Stimulated activated CD8-positive, alpha-beta memory T cell treated with anti-CD3 and anti-CD28 coated beads, Interleukin-12 subunit alpha, Interleukin-12 subunit beta, amount 100 ng/mL, for 1 hour (primary cell): ENCODE measurements around the gene HEATR5A.
"Not testable (repeated sequence)": the region's sequence is repeated elsewhere in the genome, so short reads cannot be mapped to it uniquely, and the experiment has no call there.

ENCODE experiments used
- DNase-seq: peaks from one replicate; pipeline ENCODE4 v3.0.0-alpha.2; 2020; ENCODE audit warnings: low read depth

The HEATR5A gene

DNA sequence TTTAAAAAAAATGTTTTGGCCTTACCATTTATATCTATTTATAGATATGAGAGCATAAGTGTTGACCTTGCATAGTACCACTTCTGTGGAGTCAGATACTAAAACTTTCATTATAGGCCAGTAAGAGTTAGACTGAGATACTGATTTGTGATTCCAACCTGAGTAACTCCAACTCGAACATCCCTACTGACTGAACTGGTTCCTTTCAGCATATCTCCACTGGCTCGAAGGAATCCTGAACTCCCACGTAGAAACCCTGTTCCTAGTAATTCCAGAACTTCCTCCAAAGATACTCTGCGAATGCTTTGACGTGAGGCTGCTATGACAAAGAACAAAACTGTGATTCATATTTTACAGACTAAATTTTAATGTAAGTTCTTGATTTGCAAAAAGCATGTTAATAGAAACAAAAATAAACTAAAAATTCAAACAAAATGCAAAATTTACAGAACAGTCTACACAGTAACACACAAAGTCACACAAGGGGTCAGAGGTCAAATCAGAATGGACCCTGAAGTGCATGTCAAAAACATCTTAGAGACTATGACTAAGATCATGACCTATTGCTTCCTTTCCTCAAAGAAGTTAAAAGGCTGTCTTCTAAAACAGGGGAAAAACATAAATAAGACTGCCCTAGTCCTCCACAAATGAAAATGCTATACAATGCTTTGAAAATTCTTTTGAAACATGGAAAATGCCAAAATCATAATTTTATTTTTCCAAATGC lies 31.5 kb downstream of the HEATR5A start:
- DNase-seq = no peak

DNA sequence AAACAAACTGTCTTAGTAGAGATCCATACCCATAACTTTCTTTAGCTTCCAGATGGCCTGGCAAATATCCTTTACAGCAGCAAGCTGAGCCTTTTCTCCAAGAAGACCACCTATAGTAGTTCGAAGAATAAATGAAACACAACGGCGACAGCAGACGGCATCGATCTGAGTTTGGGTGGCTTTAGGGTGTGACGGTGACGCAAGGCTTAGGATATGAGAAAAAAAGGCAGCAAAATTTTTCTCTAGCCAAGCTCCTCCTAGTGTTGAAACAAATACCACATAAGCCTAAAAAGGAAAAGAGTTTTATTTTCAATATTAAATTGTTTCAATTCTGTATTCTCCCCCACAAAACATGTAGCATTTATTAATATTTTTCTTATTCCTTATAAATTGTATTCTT lies 33.3 kb downstream of the HEATR5A start:
- DNase-seq = no peak

DNA sequence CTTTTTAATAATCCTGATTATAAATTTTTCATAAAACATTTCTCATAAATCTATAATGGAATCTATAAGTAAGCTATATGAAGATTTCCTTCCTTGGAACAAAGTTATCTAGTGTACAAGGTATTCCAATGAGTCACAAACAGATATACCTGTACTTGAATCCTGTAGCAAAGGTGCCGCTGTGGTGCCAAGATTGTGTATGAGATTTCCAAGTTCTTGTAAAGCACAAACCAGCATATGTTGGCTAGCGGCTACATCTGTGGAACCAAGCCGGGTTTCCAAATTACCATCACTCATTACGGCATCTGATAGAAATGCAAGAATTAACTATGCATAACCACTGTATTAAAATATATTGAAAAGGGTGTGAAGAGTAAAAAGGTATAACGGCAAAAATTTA lies 34.1 kb downstream of the HEATR5A start:
- no peak for DNase-seq

DNA sequence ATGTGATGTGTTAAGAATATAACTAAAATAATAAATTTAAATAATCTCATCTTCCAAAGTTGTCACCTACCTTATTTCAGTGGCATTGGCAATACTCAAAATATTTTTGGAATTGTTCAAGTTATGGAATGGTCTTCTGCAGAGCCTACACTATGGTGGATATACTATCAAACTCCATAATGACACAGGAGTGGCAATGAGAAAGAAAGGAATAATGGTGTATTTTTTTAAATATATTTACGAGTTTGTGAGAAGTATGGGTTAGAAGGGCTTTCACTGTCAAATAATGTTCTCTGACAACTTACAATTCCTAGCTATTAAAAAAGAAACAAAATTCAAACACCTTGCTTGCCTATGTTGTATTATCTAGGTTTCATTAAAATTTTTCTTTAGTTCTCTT lies 38.1 kb downstream of the HEATR5A start:
- DNase-seq = no peak

DNA sequence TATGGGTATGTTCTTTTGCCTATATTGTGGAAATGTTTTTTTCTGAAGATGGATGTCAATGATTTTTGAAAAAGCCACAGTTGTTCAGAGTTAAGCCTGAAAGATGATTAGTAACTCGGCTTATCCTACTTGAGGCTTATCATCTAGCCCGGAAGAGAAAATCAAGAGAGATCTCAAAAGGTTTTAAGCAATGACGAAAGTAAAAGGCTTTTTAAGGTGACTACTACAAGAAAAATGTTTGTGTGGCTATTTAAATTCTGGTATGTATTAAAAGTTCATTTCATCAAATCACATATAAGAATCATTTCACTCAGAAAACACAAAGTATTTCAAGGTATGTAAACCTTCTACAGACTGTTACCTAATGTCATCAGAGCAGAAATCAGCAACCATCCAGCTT lies 40.2 kb downstream of the HEATR5A start:
- no peak for DNase-seq

DNA sequence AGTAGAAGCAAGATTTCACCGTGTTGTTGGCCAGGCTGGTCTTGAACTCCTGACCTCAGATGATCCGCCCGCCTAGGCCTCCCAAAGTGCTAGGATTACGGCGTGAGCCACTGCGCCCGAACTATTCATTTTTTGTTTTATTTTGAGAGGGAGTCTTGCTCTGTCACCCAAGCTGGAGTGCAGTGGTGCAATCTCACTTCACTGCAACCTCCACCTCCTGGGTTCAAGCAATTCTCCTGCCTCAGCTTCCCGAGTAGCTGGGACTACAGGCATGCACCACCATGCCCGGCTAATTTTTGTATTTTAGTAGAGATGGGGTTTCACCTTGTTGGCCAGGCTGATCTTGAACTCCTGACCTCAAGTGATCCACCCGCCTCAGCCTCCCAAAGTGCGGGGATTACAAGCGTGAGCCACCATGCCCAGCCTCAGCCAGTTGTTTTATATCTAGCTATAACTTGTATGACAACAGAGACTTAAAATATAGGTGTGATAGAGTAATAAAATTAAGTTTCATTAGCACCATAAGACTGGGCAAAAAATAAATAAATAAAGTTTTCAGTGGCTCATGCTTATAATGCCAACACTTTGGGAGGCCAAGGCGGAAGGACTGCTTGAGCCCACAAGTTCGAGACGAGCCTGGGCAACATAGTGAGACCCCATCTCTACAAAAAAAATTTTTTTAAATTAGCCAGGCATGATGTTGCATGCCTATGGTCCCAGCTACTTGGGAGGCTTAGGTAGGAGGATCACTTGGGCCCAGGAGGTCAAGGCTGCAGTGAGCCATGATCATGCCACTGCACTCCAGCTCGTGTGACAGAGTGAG lies 41.0 kb downstream of the HEATR5A start:
- DNase-seq = not testable (repeated sequence)

DNA sequence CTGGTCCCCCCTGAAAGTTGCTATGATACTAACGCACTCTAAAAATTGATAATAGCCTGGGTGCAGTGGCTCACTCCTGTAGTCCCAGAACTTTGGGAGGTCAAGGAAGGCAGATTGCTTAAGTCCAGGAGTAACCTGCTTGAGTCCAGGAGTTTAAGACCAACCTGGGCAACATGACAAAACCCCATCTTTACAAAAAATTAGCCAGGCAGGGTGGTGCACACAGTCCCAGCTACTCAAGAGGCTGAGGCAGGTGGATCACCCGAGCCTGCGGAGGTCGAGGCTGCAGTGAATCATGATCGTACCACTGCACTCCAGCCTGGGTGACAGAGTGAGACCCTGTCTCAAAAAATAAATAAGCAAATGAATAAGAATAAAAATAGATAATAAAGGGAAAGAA lies 42.9 kb downstream of the HEATR5A start:
- no peak for DNase-seq

DNA sequence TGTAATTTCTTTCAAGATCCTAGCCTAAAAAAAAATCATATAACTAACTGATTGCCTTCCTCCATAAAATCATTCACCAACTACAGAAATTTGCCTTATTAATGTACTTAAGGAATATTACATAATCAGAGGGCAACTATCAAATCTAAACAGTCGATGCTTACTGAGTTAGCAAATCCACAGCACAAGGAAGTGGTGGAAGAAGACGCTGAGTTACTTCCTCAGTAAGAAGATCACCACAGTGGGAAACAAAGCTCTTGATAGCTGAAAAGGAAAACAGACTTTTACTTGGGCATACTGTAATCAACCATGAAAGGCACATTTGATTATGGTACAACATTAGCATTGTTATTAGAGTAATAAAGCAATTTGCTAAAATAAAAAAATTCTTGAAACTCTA lies 48.7 kb downstream of the HEATR5A start:
- DNase-seq = no peak

DNA sequence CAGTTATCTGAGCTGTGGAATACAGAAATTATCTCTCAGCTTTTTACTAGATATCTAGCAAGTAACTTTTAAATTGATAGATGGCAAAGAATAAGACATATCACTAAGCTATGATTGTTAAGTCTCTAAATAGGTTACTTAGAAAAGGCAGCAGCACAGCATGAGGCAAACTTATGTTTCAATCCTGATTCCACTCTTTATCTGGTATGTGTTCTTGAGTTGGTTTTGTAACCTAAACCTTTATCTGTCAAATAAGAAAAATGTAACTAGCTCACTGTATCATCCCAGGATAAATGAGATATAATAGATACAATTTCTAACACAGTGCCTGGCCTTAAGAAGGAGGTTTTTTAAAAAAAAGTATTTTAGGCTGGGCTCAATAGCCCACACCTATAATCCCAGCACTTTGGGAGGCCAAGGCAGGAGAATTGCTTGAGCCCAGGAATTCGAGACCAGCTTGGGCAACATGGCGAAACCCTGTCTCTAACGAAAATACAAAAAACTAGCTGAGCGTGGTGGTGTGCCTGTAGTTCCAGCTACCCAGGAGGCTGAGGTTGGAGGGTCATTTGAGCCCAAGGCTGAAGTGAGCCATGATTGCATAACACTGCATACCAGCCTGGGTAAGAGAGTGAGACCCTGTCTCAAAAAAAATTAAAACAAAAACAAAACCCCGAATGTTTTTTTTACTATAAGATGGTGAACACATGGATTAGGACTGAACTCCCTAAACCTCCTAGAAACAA lies 56.8 kb downstream of the HEATR5A start:
- no peak for DNase-seq

DNA sequence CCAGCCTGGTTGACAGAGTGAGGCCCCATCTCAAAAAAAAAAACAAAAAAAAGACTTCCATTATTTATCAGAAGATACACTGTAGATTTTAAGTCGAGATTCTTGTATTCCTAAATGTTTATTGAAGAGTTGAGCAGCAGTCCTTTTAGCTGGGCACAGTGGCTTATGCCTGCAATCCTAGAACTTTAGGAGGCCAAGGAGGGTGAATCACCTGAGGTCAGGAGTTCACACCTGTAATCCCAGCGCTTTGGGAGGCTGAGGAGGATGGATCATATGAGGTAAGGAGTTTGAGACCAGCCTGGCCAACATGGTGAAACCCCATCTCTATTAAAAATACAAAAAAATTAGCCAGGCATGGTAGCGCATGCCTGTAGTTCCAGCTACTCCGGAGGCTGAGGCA lies 57.6 kb downstream of the HEATR5A start:
- DNase-seq = no peak

DNA sequence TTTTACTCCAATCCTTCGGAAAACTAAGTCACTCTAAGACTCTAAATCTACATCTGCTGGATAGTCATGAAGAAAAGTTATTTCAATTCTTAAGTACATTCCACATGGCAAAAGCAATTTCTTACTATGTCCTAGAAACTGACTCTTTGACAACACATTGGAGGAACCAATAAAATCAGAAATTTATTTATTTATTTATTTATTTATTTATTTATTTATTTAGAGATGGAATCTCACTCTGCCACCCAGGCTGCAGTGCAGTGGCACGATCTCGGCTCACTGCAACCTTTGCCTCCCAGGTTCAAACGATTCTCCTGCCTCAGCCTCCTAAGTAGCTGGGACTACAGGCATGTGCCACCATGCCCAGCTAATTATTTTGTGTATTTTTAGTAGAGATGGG lies 58.6 kb downstream of the HEATR5A start:
- not testable (repeated sequence) for DNase-seq

DNA sequence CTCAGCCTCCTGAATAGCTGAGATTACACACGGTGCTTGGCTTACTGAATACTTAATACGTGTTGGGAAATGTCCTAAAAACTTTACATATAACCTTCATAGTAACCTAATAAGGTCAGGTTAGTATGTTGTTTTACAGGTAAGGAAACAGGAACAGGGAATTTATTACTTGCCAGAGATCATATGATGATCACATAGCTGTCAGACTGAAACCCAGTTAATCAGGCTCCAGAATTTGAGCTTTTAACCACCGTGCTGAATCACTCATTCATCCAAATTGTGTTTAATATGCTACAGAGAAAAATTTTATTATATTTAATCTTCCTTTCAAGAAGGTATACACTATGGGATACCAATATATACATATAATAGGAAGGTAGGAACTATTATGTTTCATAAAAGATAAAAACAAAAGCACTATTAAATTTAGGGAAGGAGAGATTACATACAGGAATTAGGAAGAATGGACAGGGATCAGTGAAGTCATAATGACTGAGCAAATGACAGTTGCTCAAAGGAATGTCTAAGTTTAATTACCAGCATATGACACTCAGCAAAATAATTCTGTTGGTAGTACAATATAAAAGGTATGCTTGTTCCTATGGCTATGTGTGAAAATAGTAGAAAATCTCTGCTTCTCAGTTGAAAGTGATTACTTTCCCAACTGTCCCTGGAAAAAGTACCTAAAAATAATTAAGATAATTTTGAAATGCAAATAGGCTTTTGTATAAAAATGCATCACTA lies 59.3 kb downstream of the HEATR5A start:
- no peak for DNase-seq

DNA sequence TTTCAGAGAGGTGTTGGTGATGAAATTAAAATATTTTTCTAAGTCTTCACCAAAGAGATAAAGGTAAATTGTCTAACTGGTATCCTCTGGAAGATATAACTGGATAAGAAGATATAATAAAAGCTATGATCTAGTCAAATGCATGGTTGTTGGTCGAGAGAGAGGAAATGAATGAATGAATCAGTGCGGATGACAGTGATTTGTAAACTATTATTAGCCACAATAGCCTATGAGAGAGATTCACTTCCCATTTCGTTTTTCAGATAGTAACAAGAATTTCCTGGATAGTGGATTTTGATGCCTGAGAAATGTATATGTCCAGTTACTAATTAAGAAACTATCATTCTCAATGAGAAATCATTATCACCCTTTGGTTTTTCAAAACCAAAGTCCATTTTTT lies 63.1 kb downstream of the HEATR5A start:
- DNase-seq = no peak

DNA sequence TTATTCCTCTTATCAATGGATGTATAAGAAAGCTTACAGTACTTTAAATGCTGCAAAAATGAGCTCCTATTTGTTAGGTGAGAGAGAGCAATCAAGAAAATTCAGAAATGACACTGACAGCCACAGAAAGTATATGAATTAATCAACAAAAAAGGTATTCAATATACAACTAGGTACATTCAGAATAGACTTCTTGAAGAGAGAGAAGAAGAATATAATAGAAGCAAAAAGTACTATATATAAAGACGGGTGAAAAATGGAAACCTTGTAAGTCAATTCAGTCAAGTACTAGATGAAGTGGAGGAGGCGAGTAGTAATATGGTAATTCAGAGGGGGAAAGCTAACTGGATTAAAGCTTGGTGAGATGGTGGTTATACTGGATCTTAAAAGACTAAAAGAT lies 74.3 kb downstream of the HEATR5A start:
- DNase-seq = no peak

DNA sequence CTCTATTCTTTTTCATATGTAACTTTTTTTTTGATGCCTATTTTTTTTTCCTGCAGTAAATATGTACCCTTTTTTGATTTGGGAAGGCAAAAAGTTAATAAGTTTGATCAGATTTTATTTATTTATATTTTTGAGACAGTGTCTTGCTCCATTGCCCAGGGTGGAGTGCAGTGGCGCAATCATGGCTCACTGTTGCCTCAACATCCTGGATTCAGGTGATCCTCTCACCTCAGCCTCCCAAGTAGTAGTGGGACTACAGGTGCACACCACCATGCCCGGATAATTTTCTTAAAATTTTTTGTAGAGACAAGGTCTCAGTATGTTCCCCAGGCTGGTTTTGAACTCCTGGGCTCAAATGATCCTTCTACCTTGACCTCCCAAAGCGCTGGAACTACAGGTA lies 79.1 kb downstream of the HEATR5A start:
- DNase-seq = no peak

DNA sequence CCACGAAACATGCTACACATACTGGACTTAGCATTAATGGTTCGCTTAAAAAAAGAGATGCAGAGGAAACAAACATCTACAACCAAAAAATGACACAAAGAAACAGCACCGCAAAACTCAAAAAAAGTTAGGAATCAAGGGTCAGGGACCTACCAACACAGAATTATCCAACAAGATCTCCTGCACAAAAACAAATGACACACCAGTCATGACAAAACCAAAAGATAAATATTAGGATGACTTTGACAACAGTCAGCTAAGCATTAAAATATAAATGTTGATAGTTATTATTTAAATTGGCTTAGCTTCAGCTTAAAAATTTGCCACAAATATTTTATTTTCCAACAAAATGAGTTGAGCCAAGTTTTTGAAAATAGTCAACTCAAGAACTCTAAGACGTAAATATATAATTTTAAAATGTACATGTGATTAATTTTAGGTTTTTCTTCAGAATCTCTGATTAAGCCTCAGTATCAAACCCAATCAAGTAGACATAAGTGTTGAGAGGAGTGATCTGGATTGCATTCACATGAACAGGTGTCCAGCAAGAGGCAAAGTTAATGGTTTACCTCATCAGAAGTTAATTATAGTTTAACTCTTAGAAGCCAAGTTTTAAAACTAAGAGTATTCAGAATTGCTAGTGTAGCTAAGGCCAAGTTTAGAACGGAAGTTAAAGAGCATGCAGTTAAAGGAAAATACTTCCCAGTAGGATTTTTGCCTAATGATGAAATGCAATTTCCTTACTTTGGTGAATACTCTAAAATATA lies 79.9 kb downstream of the HEATR5A start:
- no peak for DNase-seq

DNA sequence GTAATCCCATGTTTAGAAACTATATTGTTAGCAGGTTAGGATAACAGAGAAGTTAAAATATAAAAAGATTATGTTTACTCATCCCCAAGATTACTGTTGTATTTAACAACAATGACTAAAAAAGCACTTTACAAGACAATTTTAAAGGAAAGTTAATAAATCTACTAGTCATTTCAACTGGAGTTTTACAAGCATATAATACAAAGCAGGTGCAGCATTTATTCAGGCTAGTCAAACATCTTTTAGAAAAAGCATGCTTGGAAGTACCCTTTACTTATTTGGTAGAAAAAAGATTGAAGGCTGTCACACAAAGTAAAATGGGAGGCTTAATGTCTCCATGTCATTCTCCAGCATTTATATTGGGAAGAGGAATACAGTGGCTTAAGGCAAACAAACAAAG lies 80.6 kb downstream of the HEATR5A start:
- DNase-seq = no peak

DNA sequence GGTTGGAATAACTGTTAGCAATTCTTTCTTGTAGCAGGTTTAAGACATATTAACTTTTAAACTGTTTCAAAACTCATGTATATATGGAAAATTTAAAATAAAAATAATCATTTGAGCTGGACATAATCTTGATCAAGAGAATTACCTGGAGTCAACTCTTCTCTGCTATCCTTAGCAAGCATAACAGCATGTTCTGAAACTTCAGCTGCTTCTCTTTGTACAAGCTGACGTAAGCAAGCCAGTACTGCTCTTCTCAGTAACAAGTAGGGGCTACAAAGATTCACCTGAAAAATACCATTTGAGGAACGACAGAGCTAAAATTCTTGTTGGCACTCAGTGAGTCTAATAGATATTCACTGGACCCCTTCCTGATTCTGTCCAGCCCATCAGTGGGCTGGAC lies 83.0 kb downstream of the HEATR5A start:
- no peak for DNase-seq

DNA sequence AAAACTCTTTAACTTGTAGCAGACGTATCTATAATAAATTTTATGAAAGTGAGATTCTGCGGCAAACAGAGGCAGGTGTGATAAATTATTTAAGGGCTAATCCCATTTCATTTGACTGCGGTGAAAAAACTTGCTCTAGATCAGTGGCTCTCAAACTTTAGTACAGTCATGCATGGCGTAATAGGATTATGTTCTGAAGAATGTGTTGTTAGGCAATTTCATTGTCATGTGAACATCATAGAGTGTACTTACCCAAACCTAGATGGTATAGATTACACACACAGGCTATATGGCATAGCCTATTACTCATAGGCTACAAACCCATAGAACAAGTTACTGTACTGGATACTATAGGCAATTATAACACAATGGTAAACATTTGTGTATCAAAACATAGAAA lies 83.7 kb downstream of the HEATR5A start:
- DNase-seq = no peak

DNA sequence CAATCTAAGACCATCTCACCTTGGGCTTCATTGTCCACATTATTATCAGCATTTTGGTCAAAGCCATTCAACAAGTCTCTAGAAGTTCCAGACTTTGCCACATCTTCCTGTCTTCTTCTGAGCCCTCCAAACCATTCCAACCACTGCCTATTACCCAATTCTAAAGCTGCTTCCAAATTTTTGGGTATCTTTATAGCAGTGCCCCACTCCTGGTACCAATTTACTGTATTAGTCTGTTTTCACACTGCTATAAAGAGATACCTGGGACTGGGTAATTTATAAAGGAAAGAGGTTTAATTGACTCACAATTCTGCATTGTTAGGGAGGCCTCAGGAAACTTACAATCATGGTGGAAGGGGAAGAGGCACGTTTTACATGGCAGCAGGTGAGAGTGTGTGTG lies 89.0 kb downstream of the HEATR5A start:
- not testable (repeated sequence) for DNase-seq

DNA sequence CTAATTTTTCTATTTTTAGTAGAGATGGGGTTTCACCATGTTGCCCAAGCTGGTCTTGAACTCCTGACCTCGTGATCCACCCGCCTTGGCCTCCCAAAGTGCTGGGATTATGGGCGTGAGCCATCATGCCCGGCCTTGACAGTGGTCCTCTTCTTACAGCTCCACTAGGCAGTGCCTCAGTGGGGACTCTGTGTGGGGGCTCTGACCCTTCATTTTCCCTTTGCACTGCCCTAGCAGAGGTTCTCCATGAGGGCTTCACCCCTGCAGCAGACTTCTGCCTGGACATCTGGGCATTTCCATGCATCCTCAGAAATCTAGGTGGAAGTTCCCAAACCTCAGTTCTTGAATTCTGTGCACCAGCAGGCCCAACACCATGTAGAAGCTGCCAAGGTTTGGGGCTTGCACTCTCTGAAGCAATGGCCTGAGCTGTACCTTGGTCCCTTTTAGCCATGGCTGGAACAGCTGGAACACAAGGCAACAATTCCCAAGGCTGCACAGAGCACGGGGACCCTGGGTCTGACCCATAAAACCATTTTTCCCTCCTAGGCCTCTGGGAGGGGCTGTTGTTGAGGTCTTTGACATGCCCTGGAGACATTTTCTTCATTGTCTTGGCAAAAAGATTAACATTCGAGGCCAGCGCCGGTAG lies 90.4 kb downstream of the HEATR5A start:
- not testable (repeated sequence) for DNase-seq
